A673 (cell line): ENCODE results near the gene TNFSF4.

Experiments used
- EZH2 ChIP-seq: fragments of 200-600 bp; sonication (generic); IDR thresholded peaks from 2 replicates; pipeline ENCODE4 v1.6.1; 2017; ENCODE audit warnings: borderline replicate concordance, low read depth, mild to moderate bottlenecking, mixed read lengths, antibody characterized with exemption, low read length; ENCODE audit not compliant: poor library complexity, severe bottlenecking
- TF ChIP-seq, protein P1 (sequence below): fragments of 300-800, 200-600 bp; sonication (generic); conservative IDR thresholded peaks from 2 replicates; pipeline ENCODE4 v1.5.1; 2017; ENCODE audit warnings: low read depth, mild to moderate bottlenecking, antibody characterized with exemption, low read length, moderate library complexity, mixed read lengths

DNA sequence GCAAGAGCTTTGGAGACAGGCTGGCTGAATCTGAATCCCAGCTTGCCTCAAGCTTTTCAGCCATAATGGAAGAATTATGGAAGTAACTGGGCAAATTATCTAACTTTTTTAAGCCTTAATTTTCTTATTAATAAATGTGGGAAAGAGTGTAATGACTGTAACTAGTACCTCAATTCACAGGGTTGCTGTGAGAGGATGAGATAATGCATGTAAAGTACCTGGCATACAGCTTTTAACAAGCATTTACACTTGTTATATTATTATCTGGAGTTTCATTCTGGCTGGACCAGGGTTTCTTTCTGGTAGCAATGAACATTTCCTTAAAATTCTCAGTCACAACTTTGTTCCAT is 15.9 kb upstream of the TNFSF4 start:
- TF ChIP-seq, protein P1, sequence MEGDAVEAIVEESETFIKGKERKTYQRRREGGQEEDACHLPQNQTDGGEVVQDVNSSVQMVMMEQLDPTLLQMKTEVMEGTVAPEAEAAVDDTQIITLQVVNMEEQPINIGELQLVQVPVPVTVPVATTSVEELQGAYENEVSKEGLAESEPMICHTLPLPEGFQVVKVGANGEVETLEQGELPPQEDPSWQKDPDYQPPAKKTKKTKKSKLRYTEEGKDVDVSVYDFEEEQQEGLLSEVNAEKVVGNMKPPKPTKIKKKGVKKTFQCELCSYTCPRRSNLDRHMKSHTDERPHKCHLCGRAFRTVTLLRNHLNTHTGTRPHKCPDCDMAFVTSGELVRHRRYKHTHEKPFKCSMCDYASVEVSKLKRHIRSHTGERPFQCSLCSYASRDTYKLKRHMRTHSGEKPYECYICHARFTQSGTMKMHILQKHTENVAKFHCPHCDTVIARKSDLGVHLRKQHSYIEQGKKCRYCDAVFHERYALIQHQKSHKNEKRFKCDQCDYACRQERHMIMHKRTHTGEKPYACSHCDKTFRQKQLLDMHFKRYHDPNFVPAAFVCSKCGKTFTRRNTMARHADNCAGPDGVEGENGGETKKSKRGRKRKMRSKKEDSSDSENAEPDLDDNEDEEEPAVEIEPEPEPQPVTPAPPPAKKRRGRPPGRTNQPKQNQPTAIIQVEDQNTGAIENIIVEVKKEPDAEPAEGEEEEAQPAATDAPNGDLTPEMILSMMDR: no peak
- no peak for TF ChIP-seq EZH2
